Measurements from ENCODE around the gene TSPEAR. TPM values are rescaled to one million over a fixed set of nuclear protein-coding genes. Genes with fewer than 3 reads are reported as not detected.

The TSPEAR gene
- total and polyA plus RNA-seq, 2 donors (not counting 1 experiment from before 2014, with no cell fraction given) = not detected

DNA sequence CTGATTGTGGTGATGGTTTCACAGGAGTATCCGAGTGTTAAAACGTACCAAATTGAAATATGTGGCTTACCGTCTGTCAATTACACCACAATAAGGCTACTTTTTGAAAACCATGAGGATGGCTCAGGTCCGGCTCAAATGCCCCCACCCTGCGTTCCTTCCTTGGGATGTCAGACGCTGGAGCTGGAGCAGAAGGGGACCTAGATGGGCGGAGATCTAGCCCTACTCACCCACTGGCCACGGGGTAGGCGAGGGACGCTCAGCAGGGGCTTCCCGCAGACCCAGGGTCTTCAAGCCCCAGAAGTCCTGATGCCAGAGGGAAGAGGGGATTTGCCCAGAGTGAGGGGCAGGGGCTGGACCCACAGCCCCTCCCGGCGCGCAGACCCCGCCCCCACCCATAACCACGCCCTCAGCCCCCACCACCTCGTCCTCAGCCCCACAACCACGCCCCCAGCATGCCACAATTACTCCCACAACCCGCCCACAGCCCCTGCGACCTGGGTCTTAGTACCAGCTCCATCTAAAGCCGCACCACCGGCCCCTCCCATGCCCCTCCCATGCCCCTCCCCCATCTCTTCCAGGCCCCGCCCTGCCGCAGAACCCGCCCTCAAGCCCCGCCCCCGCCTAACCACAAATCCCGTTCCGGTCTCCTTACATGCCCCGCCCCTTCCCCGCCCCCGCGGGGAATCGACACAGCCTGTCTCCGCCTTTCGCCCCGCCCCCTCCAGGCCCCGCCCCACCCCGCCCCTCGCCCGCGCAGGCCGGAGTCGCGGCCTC, 256.4 kb downstream of the TSPEAR start, which contains the start of gene LRRC3:
TSS of gene LRRC3 (plus strand) at position 764 of the 777 bp plus-strand sequence. CDS start 1,135 bp downstream, outside the sequence.
- CTCF ChIA-PET = no interaction called here
- peak within 1 kb of the TSS; percentile 72 for H2AFZ ChIP-seq (ENCODE audit: insufficient read depth, low read depth, low read length, poor library complexity, severe bottlenecking)
- H3K4me1 ChIP-seq (ENCODE audit: control insufficient read depth in 2 of 2, insufficient read depth in 2 of 2, low read length in 2 of 2) = peaks cover 10 to 16% of the 10 kb centered on the region in 2 donors
- Mint-ChIP-seq H3K4me1 (peaks cover 7% of the 10 kb centered on the region), H3K4me3 (peak within 1 kb of the TSS; percentile 85), H3K27ac (peak within 1 kb of the TSS; percentile 46), H3K9me3 (ENCODE audit: insufficient read depth) (peaks cover 12% of the 10 kb centered on the region), H3K27me3 (peaks cover 7% of the 10 kb centered on the region)
- TF ChIP-seq EZH2 (IDR thresholded peaks at IDR 0.05; ENCODE audit: borderline replicate concordance, insufficient read depth, low read depth, low read length, poor library complexity, severe bottlenecking) = no peak
- POLR2A ChIA-PET = no interaction called here
- H3K4me3 ChIP-seq (ENCODE audit: control extremely low read depth in 1 of 5, extremely low read depth in 1 of 5, insufficient read depth in 1 of 5, low read depth in 2 of 5, low read length in 4 of 5) = peak within 1 kb of the TSS; percentile 45 to 76 (median 61)
- 13% methylated on average over 19 of the region's 45 CpGs for WGBS (ENCODE audit: insufficient coverage)
- no peaks in the 10 kb centered on the region for H3K27me3 ChIP-seq (replicated peaks in 1 of 4; ENCODE audit: control extremely low read depth in 1 of 4, control insufficient read depth in 3 of 4, insufficient read depth in 4 of 4, low read length in 3 of 4)
- no peaks in the 10 kb centered on the region for H3K36me3 ChIP-seq (replicated peaks in 1 of 2; ENCODE audit: control extremely low read depth in 1 of 2, control insufficient read depth in 1 of 2, extremely low read depth in 1 of 2, insufficient read depth in 2 of 2, low read length in 1 of 2)
- H3K9me3 ChIP-seq (ENCODE audit: control extremely low read depth in 1 of 3, control insufficient read depth in 2 of 3, insufficient read depth in 1 of 3, low read length in 2 of 3) = peaks cover 3 to 13% (median 8%) of the 10 kb centered on the region in 3 donors
- ATAC-seq (ENCODE audit: low read depth) (peak; percentile 86), DNase-seq (peak; percentile 90)
- peak within 1 kb of the TSS; percentile 94 for H3K4me2 ChIP-seq (replicated peaks; ENCODE audit: low read depth, low read length, poor library complexity, severe bottlenecking)
- intact Hi-C loops (cut with micrococcal nuclease) = loop anchor here (1.0 to 2.0 kb wide), 2 partner anchors 26 to 116 kb away; partner anchors contain the start of gene CFAP410
- H3K27ac ChIP-seq (ENCODE audit: low read length in 2 of 2) = no peak within 1 kb of the TSS
- peak within 1 kb of the TSS; percentile 77 for H3K9ac ChIP-seq (ENCODE audit: low read length)
- no peaks in the 10 kb centered on the region for H4K20me1 ChIP-seq (ENCODE audit: control insufficient read depth, insufficient read depth, low read length, poor library complexity, severe bottlenecking)
- H3K79me2 ChIP-seq (ENCODE audit: control insufficient read depth, insufficient read depth, low read length) = no peaks in the 10 kb centered on the region

- H3K27me3 Mint-ChIP-seq = peaks cover 10% of the 10 kb centered on the region
- TF ChIP-seq, protein P1, sequence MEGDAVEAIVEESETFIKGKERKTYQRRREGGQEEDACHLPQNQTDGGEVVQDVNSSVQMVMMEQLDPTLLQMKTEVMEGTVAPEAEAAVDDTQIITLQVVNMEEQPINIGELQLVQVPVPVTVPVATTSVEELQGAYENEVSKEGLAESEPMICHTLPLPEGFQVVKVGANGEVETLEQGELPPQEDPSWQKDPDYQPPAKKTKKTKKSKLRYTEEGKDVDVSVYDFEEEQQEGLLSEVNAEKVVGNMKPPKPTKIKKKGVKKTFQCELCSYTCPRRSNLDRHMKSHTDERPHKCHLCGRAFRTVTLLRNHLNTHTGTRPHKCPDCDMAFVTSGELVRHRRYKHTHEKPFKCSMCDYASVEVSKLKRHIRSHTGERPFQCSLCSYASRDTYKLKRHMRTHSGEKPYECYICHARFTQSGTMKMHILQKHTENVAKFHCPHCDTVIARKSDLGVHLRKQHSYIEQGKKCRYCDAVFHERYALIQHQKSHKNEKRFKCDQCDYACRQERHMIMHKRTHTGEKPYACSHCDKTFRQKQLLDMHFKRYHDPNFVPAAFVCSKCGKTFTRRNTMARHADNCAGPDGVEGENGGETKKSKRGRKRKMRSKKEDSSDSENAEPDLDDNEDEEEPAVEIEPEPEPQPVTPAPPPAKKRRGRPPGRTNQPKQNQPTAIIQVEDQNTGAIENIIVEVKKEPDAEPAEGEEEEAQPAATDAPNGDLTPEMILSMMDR (IDR thresholded peaks at IDR 0.05) = no peak
- TF ChIP-seq EZH2 (IDR thresholded peaks at IDR 0.05; ENCODE audit: borderline replicate concordance, insufficient read depth, low read depth, low read length, poor library complexity, severe bottlenecking) = no peak
- POLR2A ChIA-PET = interaction anchor here (0.6 kb wide), 1 partner anchor 788 kb away, joined by 4 read pairs; no protein-coding TSS in a partner anchor
Observed at GRCh38 chr21:44454058-44454457, 257.3 kb downstream of the TSPEAR start.

More at GRCh38 chr21:44454058-44454457, 257.3 kb downstream of the TSPEAR start:
- H3K4me3 ChIP-seq (ENCODE audit: control extremely low read depth in 1 of 5, extremely low read depth in 1 of 5, insufficient read depth in 1 of 5, low read depth in 2 of 5, low read length in 4 of 5) = no peak overlapping the region
- H2AFZ ChIP-seq (ENCODE audit: insufficient read depth, low read depth, low read length, poor library complexity, severe bottlenecking) = no peak overlapping the region
- CTCF ChIA-PET = no interaction called here
- no peak overlapping the region for H3K4me2 ChIP-seq (replicated peaks; ENCODE audit: low read depth, low read length, poor library complexity, severe bottlenecking)
- H3K27ac ChIP-seq (ENCODE audit: low read length in 2 of 2) = no peak overlapping the region
- H3K79me2 ChIP-seq (ENCODE audit: control insufficient read depth, insufficient read depth, low read length) = no peaks in the 10 kb centered on the region
- no peak for DNase-seq
- 100% methylated on average over 2 of the region's 5 CpGs for WGBS (ENCODE audit: insufficient coverage)
- no peak overlapping the region for H3K27ac Mint-ChIP-seq
- intact Hi-C loops (cut with micrococcal nuclease) = loop anchor here (2.0 kb wide), 1 partner anchor 25 kb away; no protein-coding TSS in a partner anchor
- peaks cover 3 to 13% (median 8%) of the 10 kb centered on the region in 3 donors for H3K9me3 ChIP-seq (ENCODE audit: control extremely low read depth in 1 of 3, control insufficient read depth in 2 of 3, insufficient read depth in 1 of 3, low read length in 2 of 3)
- no peaks in the 10 kb centered on the region for H4K20me1 ChIP-seq (ENCODE audit: control insufficient read depth, insufficient read depth, low read length, poor library complexity, severe bottlenecking)
- H3K36me3 ChIP-seq (replicated peaks in 1 of 2; ENCODE audit: control extremely low read depth in 1 of 2, control insufficient read depth in 1 of 2, extremely low read depth in 1 of 2, insufficient read depth in 2 of 2, low read length in 1 of 2) = no peaks in the 10 kb centered on the region
- peaks cover 7% of the 10 kb centered on the region for H3K4me1 Mint-ChIP-seq
- no peak overlapping the region for H3K9ac ChIP-seq (ENCODE audit: low read length)
- H3K4me1 ChIP-seq (ENCODE audit: control insufficient read depth in 2 of 2, insufficient read depth in 2 of 2, low read length in 2 of 2) = peaks cover 10 to 16% of the 10 kb centered on the region in 2 donors
- peaks cover 12% of the 10 kb centered on the region for H3K9me3 Mint-ChIP-seq (ENCODE audit: insufficient read depth)
- H3K27me3 ChIP-seq (replicated peaks in 1 of 4; ENCODE audit: control extremely low read depth in 1 of 4, control insufficient read depth in 3 of 4, insufficient read depth in 4 of 4, low read length in 3 of 4) = no peaks in the 10 kb centered on the region
- peak overlapping the region; percentile 76 for H3K4me3 Mint-ChIP-seq
- ATAC-seq (ENCODE audit: low read depth) = no peak

Data from B cell (primary cell).